GM12878 (cell line): ENCODE results near the gene DCP1A. TPM values are rescaled to one million over a fixed set of nuclear protein-coding genes. Genes with fewer than 3 reads are reported as not detected.

ENCODE experiments used
- ATAC-seq: fragments of 200-7000 bp; cut with Tn5 transposase; 3 replicates; pipeline ENCODE4 v1.9.1; 2020; ENCODE audit warnings: mild to moderate bottlenecking, moderate library complexity
- BruUV-seq: library from RNA; stranded (reverse); fragments of 400-500 nt; replicated peaks from 2 replicates; lab custom pipeline; 2021; lab: Mats Ljungman, UMichigan
- CTCF ChIA-PET: fragments of 300-600 bp; sonication (Branson Sonifier 250); formaldehyde crosslinking; extraction: SDS; loops from one replicate; lab custom pipeline; 2021; ENCODE audit warnings: inconsistent platforms; lab: Yijun Ruan, JAX
- POLR2A ChIA-PET: fragments of 350-600 bp; formaldehyde crosslinking; extraction: SDS; loops from one replicate; lab custom pipeline; 2021; ENCODE audit warnings: inconsistent platforms; lab: Charles Lee
- RAD21 ChIA-PET: fragments of 300-600 bp; sonication (Branson Sonifier 250); formaldehyde crosslinking; loops from one replicate; lab custom pipeline; 2023; ENCODE audit warnings: antibody characterized with exemption; ENCODE audit not compliant: unreplicated experiment; lab: Charles Lee
- SMC1A ChIA-PET: fragments of 300-600 bp; sonication (Branson Sonifier 250); formaldehyde crosslinking; loops from one replicate; lab custom pipeline; 2023; ENCODE audit not compliant: unreplicated experiment, uncharacterized antibody; lab: Charles Lee
- DNase-seq: peaks from one replicate; pipeline ENCODE4 v3.0.0-alpha.2; 2011; ENCODE audit warnings: low read depth, low spot score
- FAIRE-seq: peaks from 3 replicates; lab custom pipeline; 2011; peaks lifted over from hg19 to GRCh38; lab: Jason Lieb, UNC
- H2AFZ ChIP-seq: 2 replicates; pipeline ENCODE4 v1.6.0; 2011; ENCODE audit warnings: low read depth, low read length, control low read depth; ENCODE audit not compliant: control insufficient read depth
- H3K27ac ChIP-seq: 2 replicates; pipeline ENCODE4 v1.5.1; 2011; ENCODE audit warnings: control low read depth; ENCODE audit not compliant: control insufficient read depth, insufficient read depth
- H3K27me3 ChIP-seq, 2 experiments: replicated peaks in 1 of 2; 2 replicates each; pipeline versions ENCODE4 v1.6.0 to v1.6.1; 2011; ENCODE audit warnings: low read length in 1 of 2; ENCODE audit not compliant: control insufficient read depth in 2 of 2, insufficient read depth in 2 of 2
- H3K36me3 ChIP-seq, 2 experiments: 2 replicates each; pipeline ENCODE4 v1.5.1; 2011; ENCODE audit warnings: low read length in 1 of 2; ENCODE audit not compliant: control insufficient read depth in 2 of 2, insufficient read depth in 2 of 2
- H3K4me1 ChIP-seq: 2 replicates; pipeline ENCODE4 v1.6.1; 2011; ENCODE audit warnings: mild to moderate bottlenecking, low read length, moderate library complexity, mixed read lengths; ENCODE audit not compliant: control insufficient read depth, insufficient read depth
- H3K4me2 ChIP-seq: 2 replicates; pipeline ENCODE4 v1.6.0; 2011; ENCODE audit warnings: control low read depth; ENCODE audit not compliant: control insufficient read depth, insufficient read depth
- H3K4me3 ChIP-seq: fragments of 200-600 bp; sonication (generic); 2 replicates; pipeline ENCODE4 v1.5.1; 2016
- H3K79me2 ChIP-seq: 2 replicates; pipeline ENCODE4 v1.6.0; 2011; ENCODE audit warnings: low read length; ENCODE audit not compliant: control insufficient read depth, insufficient read depth
- H3K9ac ChIP-seq: 2 replicates; pipeline ENCODE4 v1.8.0; 2011; ENCODE audit warnings: low read length, control low read depth, mixed read lengths; ENCODE audit not compliant: control insufficient read depth, insufficient read depth
- H3K9me3 ChIP-seq: replicated peaks from 3 replicates; pipeline ENCODE4 v1.5.1; 2011; ENCODE audit warnings: mild to moderate bottlenecking, low read length; ENCODE audit not compliant: control insufficient read depth, insufficient read depth
- H4K20me1 ChIP-seq: 2 replicates; pipeline ENCODE4 v1.6.0; 2011; ENCODE audit not compliant: control insufficient read depth, insufficient read depth
- BACH1 ChIP-seq: fragments of 450-650 bp; IDR thresholded peaks from 2 replicates; pipeline ENCODE4 v1.6.1; 2017; ENCODE audit warnings: mild to moderate bottlenecking, borderline replicate concordance
- GATAD2B ChIP-seq: fragments of 450-650 bp; conservative IDR thresholded peaks from 2 replicates; pipeline ENCODE4 v1.6.1; 2017; ENCODE audit warnings: low read depth, mild to moderate bottlenecking, moderate library complexity
- KLF5 ChIP-seq: fragments of 450-650 bp; IDR thresholded peaks from 2 replicates; pipeline ENCODE4 v1.6.1; 2014; ENCODE audit warnings: mild to moderate bottlenecking; ENCODE audit not compliant: partially characterized antibody
- SIN3A ChIP-seq: IDR thresholded peaks from 2 replicates; pipeline ENCODE4 v1.6.1; 2012; ENCODE audit warnings: low read depth, low read length, improper control_type of control experiment
- ZBED1 ChIP-seq: IDR thresholded peaks from 2 replicates; pipeline ENCODE4 v1.6.1; 2016; ENCODE audit warnings: borderline replicate concordance
- WGBS: methylation state at CpG from one replicate; pipeline ENCODE4 v1.1.6; 2016; ENCODE audit warnings: low lambda C conversion rate; ENCODE audit not compliant: insufficient replicate concordance, insufficient coverage; ENCODE audit errors: missing lambda C conversion rate; 5-methylcytosine and 5-hydroxymethylcytosine counted together
- in situ Hi-C: fragments of 300-500 bp; cut with MboI; formaldehyde crosslinking; loops from 9 replicates; pipeline ENCODE4 v1.14.3; 2018; ENCODE audit warnings: mixed read lengths
- intact Hi-C: fragments of 100-400 bp; cut with micrococcal nuclease; formaldehyde crosslinking; loops from one replicate; pipeline ENCODE4 v1.14.2; 2022; ENCODE audit not compliant: unreplicated experiment
- polyA plus RNA-seq, 11 experiments: library from polyadenylated mRNA; depleted of rRNA in 4 of 11; unstranded in 6 of 11; stranded (reverse) in 5 of 11; fragments of >200 nt; fragmentation: Nextera tagmentation in 4 of 11; fragmentation: Illumina TruSeq in 1 of 11; extraction: Ambion mirVana in 4 of 11; extraction: Trizol in 1 of 11; gene quantifications; 1 replicate in 1 of 11; 2 replicates in 10 of 11; pipeline versions ENCODE4 v1.2.1 to v1.2.3, GENCODE V29; 2011 to 2016; ENCODE audit warnings: inconsistent platforms in 2 of 11, missing spikeins in 2 of 11, low read depth in 1 of 11
- total RNA-seq, 4 experiments: library from RNA; depleted of rRNA in 3 of 4; stranded (reverse); fragments of >200 nt in 3 of 4; fragmentation: Illumina TruSeq in 1 of 4; extraction: Trizol in 1 of 4; gene quantifications; 2 replicates each; pipeline versions ENCODE4 v1.2.1 to v1.2.3, GENCODE V29; 2013 to 2021
- TF ChIP-seq, protein P1 (sequence below): fragments of 450-650 bp; formaldehyde crosslinking; IDR thresholded peaks from 2 replicates; pipeline ENCODE4 v1.4.0; 2022; ENCODE audit warnings: mild to moderate bottlenecking, moderate library complexity
- TF ChIP-seq, protein P2 (sequence below): fragments of 450-650 bp; IDR thresholded peaks from 2 replicates; pipeline ENCODE4 v1.6.1; 2017; ENCODE audit warnings: mild to moderate bottlenecking, moderate library complexity

Gene DCP1A
- total and polyA plus RNA-seq, 10 of the 15 experiments (the other 5 are each of a cell fraction or from before 2014, with no cell fraction given): 12.5 to 34.6 (median 16.3) TPM

DNA sequence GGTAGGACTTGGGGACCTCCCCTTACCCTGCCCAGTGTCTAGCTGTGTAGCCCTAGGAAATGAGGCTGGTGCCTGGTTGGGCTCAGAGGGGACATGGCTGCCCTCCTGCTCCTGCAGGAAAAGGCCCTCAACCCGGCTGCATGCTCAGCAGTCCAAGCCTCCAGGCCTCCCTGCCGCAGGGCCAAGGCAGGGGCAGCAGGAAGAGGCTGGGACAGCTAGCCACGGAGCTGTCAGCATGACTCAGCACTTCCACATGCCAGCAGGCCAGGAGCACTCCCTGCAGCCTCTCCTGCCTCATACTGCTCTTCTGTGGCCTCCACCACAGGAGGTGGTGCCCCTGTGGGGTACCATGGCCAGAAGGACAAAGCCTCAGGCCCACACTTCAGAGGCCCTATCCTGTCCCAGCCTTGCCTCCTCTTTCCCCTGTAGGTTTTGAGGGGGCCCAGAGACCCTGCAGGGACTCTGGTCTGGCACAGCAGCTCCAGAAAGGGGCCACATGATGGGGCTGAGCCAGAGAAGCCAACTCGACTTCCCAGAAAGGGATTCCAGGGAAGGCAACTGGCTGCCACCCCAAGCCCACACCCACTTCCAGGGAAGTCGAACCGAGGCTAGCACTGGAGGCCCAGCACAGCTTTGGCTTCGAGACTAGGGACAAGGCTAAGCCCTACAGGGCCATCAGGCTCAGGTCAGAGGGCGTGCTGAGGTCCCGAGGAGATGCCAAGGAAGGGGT lies 111.1 kb downstream of the DCP1A start:
- CTCF ChIA-PET: interaction anchor here (1.1 kb wide), 1 partner anchor 103 kb away, joined by 3 read pairs; no protein-coding TSS in a partner anchor
- FAIRE-seq: no peak
- DNase-seq: no peak

DNA sequence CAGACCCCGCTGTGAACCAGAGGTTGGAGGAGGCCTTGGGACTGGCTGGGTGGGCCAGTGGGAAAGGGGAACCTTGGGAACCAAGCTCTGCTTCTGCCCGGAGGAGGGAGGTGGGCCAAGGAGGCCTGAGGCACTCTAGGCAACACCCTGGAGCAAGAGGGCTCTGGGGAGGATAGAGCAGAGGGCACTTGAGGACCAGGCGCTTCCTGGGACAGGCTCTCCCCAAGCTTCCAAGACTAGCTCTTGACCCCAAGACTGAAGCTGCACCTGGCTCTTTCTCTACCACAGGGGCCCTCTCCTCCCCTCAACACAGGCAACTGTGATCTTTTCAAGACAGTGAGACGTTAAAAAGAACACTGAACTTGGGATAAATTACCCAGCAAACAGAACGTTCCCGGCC lies 111.8 kb downstream of the DCP1A start:
- BruUV-seq: no TSS peak
- H3K4me1 ChIP-seq: no peaks in the 10 kb centered on the region
- no peak overlapping the region for H3K27ac ChIP-seq
- 81% methylated on average over 6 of the region's 6 CpGs for WGBS
- intact Hi-C loops (no loop called here), in situ Hi-C loops (no loop called here)
- ChIA-PET CTCF (interaction anchor here (1.1 to 1.5 kb wide), 2 partner anchors 102 to 121 kb away, joined by 3 to 6 read pairs; no protein-coding TSS in a partner anchor), POLR2A (interaction anchor here (1.1 kb wide), 1 partner anchor 40 kb away, joined by 3 read pairs; no protein-coding TSS in a partner anchor), RAD21 (no interaction called here), SMC1A (interaction anchor here (0.6 kb wide), 1 partner anchor 39 kb away, joined by 3 read pairs; no protein-coding TSS in a partner anchor)
- no peaks in the 10 kb centered on the region for H4K20me1 ChIP-seq
- no peaks in the 10 kb centered on the region for H3K79me2 ChIP-seq
- DNase-seq: no peak
- no peak overlapping the region for H2AFZ ChIP-seq
- no peaks in the 10 kb centered on the region for H3K9me3 ChIP-seq
- H3K4me3 ChIP-seq: no peak overlapping the region
- ATAC-seq: no peak
- no peaks in the 10 kb centered on the region for H3K27me3 ChIP-seq
- H3K9ac ChIP-seq: no peak overlapping the region
- H3K4me2 ChIP-seq: no peak overlapping the region
- peaks cover 31 to 66% of the 10 kb centered on the region in 2 experiments for H3K36me3 ChIP-seq
- FAIRE-seq: no peak
- TF ChIP-seq ZBED1 (no peak), KLF5 (no peak), GATAD2B (no peak)
- TF ChIP-seq, protein P1, sequence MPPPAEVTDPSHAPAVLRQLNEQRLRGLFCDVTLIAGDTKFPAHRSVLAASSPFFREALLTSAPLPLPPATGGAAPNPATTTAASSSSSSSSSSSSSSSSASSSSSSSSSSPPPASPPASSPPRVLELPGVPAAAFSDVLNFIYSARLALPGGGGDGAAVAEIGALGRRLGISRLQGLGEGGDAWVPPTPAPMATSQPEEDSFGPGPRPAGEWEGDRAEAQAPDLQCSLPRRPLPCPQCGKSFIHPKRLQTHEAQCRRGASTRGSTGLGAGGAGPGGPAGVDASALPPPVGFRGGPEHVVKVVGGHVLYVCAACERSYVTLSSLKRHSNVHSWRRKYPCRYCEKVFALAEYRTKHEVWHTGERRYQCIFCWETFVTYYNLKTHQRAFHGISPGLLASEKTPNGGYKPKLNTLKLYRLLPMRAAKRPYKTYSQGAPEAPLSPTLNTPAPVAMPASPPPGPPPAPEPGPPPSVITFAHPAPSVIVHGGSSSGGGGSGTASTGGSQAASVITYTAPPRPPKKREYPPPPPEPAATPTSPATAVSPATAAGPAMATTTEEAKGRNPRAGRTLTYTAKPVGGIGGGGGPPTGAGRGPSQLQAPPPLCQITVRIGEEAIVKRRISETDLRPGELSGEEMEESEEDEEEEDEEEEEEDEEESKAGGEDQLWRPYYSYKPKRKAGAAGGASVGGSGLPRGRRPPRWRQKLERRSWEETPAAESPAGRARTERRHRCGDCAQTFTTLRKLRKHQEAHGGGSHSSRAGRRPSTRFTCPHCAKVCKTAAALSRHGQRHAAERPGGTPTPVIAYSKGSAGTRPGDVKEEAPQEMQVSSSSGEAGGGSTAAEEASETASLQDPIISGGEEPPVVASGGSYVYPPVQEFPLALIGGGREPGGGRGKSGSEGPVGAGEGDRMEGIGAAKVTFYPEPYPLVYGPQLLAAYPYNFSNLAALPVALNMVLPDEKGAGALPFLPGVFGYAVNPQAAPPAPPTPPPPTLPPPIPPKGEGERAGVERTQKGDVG (CRISPR knock-in tag): no peak
- TF ChIP-seq, protein P2, sequence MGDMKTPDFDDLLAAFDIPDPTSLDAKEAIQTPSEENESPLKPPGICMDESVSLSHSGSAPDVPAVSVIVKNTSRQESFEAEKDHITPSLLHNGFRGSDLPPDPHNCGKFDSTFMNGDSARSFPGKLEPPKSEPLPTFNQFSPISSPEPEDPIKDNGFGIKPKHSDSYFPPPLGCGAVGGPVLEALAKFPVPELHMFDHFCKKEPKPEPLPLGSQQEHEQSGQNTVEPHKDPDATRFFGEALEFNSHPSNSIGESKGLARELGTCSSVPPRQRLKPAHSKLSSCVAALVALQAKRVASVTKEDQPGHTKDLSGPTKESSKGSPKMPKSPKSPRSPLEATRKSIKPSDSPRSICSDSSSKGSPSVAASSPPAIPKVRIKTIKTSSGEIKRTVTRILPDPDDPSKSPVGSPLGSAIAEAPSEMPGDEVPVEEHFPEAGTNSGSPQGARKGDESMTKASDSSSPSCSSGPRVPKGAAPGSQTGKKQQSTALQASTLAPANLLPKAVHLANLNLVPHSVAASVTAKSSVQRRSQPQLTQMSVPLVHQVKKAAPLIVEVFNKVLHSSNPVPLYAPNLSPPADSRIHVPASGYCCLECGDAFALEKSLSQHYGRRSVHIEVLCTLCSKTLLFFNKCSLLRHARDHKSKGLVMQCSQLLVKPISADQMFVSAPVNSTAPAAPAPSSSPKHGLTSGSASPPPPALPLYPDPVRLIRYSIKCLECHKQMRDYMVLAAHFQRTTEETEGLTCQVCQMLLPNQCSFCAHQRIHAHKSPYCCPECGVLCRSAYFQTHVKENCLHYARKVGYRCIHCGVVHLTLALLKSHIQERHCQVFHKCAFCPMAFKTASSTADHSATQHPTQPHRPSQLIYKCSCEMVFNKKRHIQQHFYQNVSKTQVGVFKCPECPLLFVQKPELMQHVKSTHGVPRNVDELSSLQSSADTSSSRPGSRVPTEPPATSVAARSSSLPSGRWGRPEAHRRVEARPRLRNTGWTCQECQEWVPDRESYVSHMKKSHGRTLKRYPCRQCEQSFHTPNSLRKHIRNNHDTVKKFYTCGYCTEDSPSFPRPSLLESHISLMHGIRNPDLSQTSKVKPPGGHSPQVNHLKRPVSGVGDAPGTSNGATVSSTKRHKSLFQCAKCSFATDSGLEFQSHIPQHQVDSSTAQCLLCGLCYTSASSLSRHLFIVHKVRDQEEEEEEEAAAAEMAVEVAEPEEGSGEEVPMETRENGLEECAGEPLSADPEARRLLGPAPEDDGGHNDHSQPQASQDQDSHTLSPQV: no peak

More for the DNA sequence above, 111.1 kb downstream of the DCP1A start:
- intact Hi-C loops: no loop called here
- TF ChIP-seq BACH1 (peak; percentile 78), SIN3A (no peak)
- H3K36me3 ChIP-seq: peaks cover 31 to 69% of the 10 kb centered on the region in 2 experiments
- POLR2A ChIA-PET: interaction anchor here (1.1 kb wide), 1 partner anchor 41 kb away, joined by 3 read pairs; no protein-coding TSS in a partner anchor
- no peak overlapping the region; the same call in 1 of the 2 replicates for H3K27ac ChIP-seq
- H3K9ac ChIP-seq: no peak overlapping the region
- RAD21 ChIA-PET: no interaction called here
- no TSS peak for BruUV-seq
- H2AFZ ChIP-seq: no peak overlapping the region
- H3K4me2 ChIP-seq: no peak overlapping the region
- WGBS: 72% methylated on average over 9 of the region's 9 CpGs
- SMC1A ChIA-PET: no interaction called here
- peak; percentile 12; the same call in 1 of the 3 replicates for ATAC-seq
- no peaks in the 10 kb centered on the region for H3K4me1 ChIP-seq
- no peaks in the 10 kb centered on the region for H3K27me3 ChIP-seq
- H3K79me2 ChIP-seq: no peaks in the 10 kb centered on the region
- H4K20me1 ChIP-seq: no peaks in the 10 kb centered on the region
- in situ Hi-C loops: no loop called here
- H3K4me3 ChIP-seq: no peak overlapping the region
- no peaks in the 10 kb centered on the region for H3K9me3 ChIP-seq
